Head of caudate nucleus (tissue), 42 donors: ENCODE data around the gene NFIB.

Experiments used
- DNase-seq, 42 donors: peaks; one replicate each; pipeline versions ENCODE4 v3.0.0 to v3.0.0-alpha.2; 2020 to 2021; ENCODE audit warnings: mixed read lengths in 7 of 42
- intact Hi-C: fragments of 100-400 bp; cut with DNase I; formaldehyde crosslinking; loops from one replicate; pipeline ENCODE4 v1.15.0; 2022

NFIB gene

DNA sequence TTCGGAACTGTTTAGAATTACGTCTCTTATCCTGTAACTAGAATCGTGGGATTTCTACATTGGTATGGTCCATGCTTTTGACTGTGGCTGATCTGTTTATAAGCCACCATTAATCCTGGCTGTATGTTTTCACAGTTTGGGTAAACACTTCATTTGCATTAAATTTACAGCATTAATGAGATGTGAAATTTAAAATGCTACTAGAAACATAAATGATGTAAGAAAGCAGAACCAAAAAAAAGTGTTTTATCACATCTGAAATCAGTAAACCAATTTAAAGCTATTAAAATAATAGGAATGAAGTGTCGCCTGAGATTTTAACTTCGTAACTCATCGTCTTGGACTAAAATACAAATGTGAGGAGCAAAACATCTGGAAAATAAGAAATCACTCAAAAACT, 201.7 kb downstream of the NFIB start:
- intact Hi-C loops, result no loop called here
- no peak for DNase-seq

DNA sequence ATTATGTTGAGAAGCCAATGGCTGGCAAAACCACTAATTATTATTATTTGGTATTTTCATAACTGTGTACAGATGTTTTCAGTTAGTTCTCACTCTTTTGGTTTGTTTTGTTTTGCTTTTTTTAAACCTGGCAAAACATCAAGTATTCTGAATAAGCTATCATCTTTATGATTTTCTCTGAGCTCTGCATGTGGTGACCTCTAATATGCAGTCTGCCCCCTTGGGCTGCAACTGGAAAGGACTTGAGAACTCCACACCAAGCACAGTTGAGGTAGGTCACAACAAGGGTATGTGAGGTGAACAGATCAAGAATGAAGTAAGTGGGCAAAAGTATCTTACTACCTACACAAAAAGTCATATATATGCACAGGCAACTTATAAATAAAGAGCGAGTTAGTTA, 202.2 kb downstream of the NFIB start:
- DNase-seq, result no peak
- intact Hi-C loops, result no loop called here

DNA sequence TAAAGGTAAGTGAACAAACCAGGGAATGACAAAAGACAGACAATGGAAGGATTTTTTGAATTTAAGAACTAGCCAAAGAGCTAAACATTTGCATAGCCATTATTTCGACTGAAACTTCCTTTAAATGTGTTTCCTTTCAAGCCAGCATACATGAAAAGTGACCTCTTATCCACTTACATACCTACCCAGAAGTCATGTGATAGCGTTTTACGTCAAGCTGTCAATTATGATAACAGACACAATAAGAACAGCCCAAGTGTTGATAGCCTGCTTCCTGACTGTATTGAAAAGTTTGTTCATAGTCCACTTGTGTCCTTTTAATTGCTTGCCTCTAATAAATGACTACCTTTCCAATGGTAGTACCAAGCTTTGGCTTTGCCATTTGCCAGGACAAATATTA, 206.0 kb downstream of the NFIB start:
- DNase-seq, result no peak
- intact Hi-C loops, result no loop called here

- intact Hi-C loops, result no loop called here
- DNase-seq, result no peak
Observed at GRCh38 chr9:14107495-14107894, 206.4 kb downstream of the NFIB start.

GRCh38 chr9:14106699-14107098, 207.2 kb downstream of the NFIB start:
- intact Hi-C loops, result no loop called here

GRCh38 chr9:14104496-14104895, 209.4 kb downstream of the NFIB start:
- intact Hi-C loops, result no loop called here

More at GRCh38 chr9:14106699-14107098, 207.2 kb downstream of the NFIB start:
- no peak for DNase-seq

DNA sequence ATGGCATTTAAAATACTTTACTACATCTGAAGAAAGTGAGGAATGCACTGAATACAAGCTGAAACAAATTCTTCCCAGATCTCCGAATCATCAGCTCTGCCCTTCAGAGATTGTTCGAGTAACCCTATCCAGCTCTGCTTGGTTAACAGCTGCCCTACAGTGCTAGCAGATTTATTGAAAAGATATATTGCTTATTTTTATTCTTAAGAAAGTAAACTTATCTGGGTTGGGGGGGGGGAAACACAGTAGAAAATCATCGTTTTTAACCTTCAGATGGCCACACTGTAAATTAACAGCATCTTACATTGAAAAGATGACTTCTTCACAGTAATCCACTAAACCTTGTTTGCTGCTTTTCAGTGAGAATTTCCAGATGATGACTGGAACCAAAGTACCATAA, 210.8 kb downstream of the NFIB start:
- DNase-seq, result no peak
- intact Hi-C loops, result no loop called here

More at GRCh38 chr9:14104496-14104895, 209.4 kb downstream of the NFIB start:
- no peak for DNase-seq

DNA sequence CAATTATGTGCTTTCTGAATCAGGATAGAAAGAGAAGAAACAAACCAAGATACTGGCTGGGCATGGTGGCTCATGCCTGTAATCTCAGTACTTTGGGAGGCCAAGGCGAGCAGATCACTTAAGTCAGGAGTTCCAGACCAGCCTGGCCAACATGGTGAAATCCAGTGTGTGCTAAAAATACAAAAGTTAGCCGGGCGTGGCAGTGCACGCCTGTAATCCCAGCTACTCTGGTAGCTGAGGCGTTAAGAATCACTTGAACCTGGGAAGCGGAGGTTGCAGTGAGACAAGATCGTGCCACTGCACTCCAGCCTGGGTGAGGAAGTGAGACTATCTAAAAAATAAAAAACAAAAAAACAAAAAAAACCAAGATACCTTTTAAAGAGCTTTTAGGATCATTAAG, 214.2 kb downstream of the NFIB start:
- no peak for DNase-seq
- intact Hi-C loops, result no loop called here

GRCh38 chr9:14098486-14099180, 215.3 kb downstream of the NFIB start:
- DNase-seq, result no peak
- intact Hi-C loops, result no loop called here

- DNase-seq, result no peak
- intact Hi-C loops, result no loop called here
Observed at GRCh38 chr9:14097666-14098415, 216.1 kb downstream of the NFIB start.

DNA sequence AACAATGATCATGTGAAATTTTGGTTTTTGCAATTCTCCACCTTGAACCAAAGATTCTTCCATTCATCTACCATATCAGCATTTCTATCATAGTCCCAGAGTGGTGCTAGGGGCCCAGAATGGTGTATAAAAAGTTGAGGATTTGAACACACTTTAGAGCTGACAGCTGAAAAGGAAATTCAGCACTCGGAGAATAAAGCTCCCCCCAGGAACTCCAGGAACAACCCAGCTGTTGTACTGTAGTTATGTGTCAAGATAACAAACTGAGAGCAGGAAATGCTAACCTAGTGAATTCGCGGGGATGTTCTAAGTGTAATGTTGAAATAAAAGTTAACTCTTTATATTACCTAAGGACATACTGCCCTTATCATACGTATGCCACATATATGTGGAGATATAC, 216.7 kb downstream of the NFIB start:
- no peak for DNase-seq
- intact Hi-C loops, result no loop called here

- intact Hi-C loops, result no loop called here
- no peak for DNase-seq
Observed at GRCh38 chr9:14096258-14096922, 217.6 kb downstream of the NFIB start.

GRCh38 chr9:14095277-14095676, 218.7 kb downstream of the NFIB start:
- intact Hi-C loops, result no loop called here

GRCh38 chr9:14094491-14094890, 219.4 kb downstream of the NFIB start:
- intact Hi-C loops, result no loop called here
- DNase-seq, result no peak

More at GRCh38 chr9:14095277-14095676, 218.7 kb downstream of the NFIB start:
- no peak for DNase-seq

- intact Hi-C loops, result no loop called here
- DNase-seq, result no peak
Observed at GRCh38 chr9:14092344-14092743, 221.6 kb downstream of the NFIB start.

- intact Hi-C loops, result no loop called here
- DNase-seq, result no peak
Observed at GRCh38 chr9:14089051-14089803, 224.7 kb downstream of the NFIB start.

DNA sequence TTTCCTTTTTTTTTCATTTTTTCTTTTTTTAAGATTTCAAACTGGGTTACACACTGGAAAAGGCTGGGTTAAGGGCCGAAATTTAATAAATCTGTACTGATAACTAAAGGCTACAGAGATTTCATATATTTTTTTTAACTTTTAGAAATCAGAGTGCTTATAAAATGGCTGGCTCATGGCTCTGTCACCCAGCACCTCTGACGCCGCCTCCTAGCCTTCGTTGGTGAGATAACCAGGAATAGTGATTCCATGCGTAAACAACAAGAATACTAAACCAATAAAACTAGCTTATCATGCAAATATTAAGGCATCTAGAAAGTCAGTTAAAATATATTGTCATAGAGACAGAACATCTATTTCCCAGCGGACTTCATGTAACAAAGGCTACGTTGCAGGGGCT, 226.4 kb downstream of the NFIB start:
- no peak for DNase-seq
- intact Hi-C loops, result no loop called here

- no peak for DNase-seq
- intact Hi-C loops, result no loop called here
Observed at GRCh38 chr9:14086495-14086894, 227.4 kb downstream of the NFIB start.

DNA sequence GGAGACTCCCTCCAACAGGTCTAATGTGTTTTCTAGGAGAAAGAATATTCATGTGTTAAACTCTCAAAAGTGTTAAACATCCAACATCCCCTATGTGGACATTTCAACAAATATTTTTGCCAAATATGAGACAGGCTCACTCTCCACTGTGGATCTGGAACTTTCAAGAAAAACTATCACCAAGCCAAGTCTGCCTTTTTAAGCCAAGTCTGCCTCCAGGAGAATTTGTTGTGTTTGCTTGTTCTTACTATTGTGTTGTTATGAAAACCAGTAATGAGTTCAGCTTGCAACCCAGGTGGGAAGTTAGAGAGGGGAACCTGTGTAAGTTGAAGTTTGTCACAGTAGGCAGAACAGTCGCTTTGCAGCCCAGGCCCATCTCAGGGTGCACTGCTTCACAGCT, 228.1 kb downstream of the NFIB start:
- intact Hi-C loops, result no loop called here
- no peak for DNase-seq

DNA sequence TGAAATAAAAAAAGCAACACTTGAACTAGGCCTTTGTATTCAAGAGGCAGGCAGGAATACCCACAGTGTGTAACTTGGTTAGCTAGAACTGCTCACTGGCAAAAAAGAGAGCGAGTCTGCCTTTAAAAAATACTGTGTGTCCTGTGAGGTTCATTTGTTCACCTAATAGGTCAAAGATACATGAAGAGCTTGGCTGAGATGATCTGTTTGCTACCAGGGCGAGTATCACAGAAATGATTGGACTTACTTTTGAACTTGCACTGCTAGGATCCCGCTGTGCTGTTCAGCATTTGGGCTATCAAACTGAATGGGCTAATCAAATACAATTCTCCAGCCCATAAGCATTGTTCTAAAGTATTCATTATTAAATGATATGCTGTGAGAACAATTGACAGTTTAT, 229.1 kb downstream of the NFIB start:
- no peak for DNase-seq
- intact Hi-C loops, result no loop called here
